ENCODE data around the gene TMEM61. TPM values are rescaled to one million over a fixed set of nuclear protein-coding genes. Genes with fewer than 3 reads are reported as not detected.

TMEM61 gene
- total RNA-seq, 1 experiment from 2014 or later = 0.74 TPM

- TF ChIP-seq AFF4 (CRISPR knock-in tag; IDR thresholded peaks at IDR 0.05; ENCODE audit: borderline replicate concordance) (no peak), MLX (CRISPR knock-in tag; IDR thresholded peaks at IDR 0.05) (no peak), ZNF281 (CRISPR knock-in tag; IDR thresholded peaks at IDR 0.05) (no peak), CTCF (IDR thresholded peaks at IDR 0.05) (no peak), MAX (CRISPR knock-in tag; IDR thresholded peaks at IDR 0.05) (no peak), NFE2L1 (CRISPR knock-in tag; IDR thresholded peaks at IDR 0.05) (no peak), ZSCAN18 (CRISPR knock-in tag; IDR thresholded peaks at IDR 0.05) (no peak), USF2 (CRISPR knock-in tag; IDR thresholded peaks at IDR 0.05) (no peak), NFYB (CRISPR knock-in tag; conservative IDR thresholded peaks at IDR 0.05; ENCODE audit: low read depth) (no peak), TEAD1 (CRISPR knock-in tag; IDR thresholded peaks at IDR 0.05) (no peak), PREB (CRISPR knock-in tag; IDR thresholded peaks at IDR 0.05; ENCODE audit: borderline replicate concordance) (no peak)
Observed at GRCh38 chr1:54984131-54984842, 3.9 kb downstream of the TMEM61 start (continued).

- TF ChIP-seq AR (CRISPR knock-in tag; IDR thresholded peaks at IDR 0.05) = no peak
- ChIA-PET CTCF (interaction anchor here (3.6 to 7.7 kb wide), 3 partner anchors 11 to 36 kb away, joined by 14 to 51 read pairs (median 18); partner anchors contain the start of gene BSND), POLR2A (no interaction called here)
- no peak overlapping the region for H3K27ac Mint-ChIP-seq
- H3K4me1 Mint-ChIP-seq = peaks cover 12% of the 10 kb centered on the region
- no peak for DNase-seq (ENCODE audit: low spot score)
- peaks cover 9% of the 10 kb centered on the region for H3K27me3 Mint-ChIP-seq (ENCODE audit: low read depth)
- H3K36me3 Mint-ChIP-seq = no peaks in the 10 kb centered on the region
- ATAC-seq = no peak
- H3K4me3 Mint-ChIP-seq = no peak overlapping the region
- H3K9me3 Mint-ChIP-seq = no peaks in the 10 kb centered on the region
Observed at GRCh38 chr1:54985556-54985955, 5.1 kb downstream of the TMEM61 start.
